Posterior vena cava (tissue), 2 donors: ENCODE measurements around the gene ZNF496. TPM values are rescaled to one million over a fixed set of nuclear protein-coding genes. Genes with fewer than 3 reads are reported as not detected.
A peak's percentile ranks its signal among the peaks of the same experiment; 100 is the strongest.

ENCODE experiments used
- DNase-seq: peaks from one replicate; pipeline ENCODE4 v3.0.0-alpha.2; 2020; ENCODE audit warnings: low spot score
- intact Hi-C, 2 donors: fragments of 100-400 bp; cut with DNase I; formaldehyde crosslinking; loops; one replicate each; pipeline versions ENCODE4 v1.14.1 to v1.14.2; 2022 to 2023
- total RNA-seq, 2 donors: library from RNA; stranded (reverse); fragmentation: NEBNext Ultra II Directional; extraction: Animal tissue kit (Norgen Biotek cat#: 25700); gene quantifications; one replicate each; pipeline ENCODE4 v1.2.1, GENCODE V29; 2021
- donor health status: DM: yes; HTN: yes; CAD: no.
- donor health status: DM: yes; HTN: yes; CAD: no.

Gene ZNF496
- total RNA-seq, 2 donors from 2014 or later: 18.8 to 19.3 TPM

DNA sequence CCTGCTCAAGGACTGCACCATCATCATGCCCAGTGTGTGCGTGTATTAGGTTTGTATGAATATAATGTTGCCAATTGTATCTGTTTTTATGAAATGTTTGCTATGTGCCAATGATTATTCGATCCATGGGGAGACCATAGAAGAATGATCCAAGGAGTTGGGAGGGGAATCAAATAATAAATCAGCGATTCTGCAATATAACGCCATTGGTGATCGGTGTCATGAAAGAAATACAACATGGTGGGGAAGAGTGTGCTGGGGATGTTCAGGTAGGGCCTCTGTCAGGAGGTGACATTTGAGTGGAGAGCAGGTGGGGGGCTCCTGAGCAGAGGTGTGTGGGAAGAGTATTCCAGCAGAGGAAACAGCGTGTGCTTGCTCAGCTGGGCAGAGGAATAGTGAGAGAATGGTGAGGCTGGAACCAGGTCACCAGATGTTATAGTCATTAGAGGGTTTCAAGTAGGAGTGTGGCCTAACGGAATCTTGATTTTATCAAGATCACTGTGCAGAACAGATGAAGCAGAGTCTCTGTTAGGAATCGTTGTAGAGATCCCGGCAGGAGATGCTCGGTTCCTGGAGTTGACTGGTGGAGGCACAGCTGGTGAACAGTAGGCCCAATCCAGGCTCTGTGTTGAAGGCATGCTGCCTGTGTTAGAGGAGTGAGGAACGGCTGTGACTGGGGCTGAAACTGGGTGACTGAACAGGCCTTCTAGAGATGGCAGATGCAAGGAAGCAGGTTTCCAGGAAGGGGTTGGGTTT is 2.9 kb upstream of the ZNF496 start:
- DNase-seq: no peak
- intact Hi-C loops: no loop called here

DNA sequence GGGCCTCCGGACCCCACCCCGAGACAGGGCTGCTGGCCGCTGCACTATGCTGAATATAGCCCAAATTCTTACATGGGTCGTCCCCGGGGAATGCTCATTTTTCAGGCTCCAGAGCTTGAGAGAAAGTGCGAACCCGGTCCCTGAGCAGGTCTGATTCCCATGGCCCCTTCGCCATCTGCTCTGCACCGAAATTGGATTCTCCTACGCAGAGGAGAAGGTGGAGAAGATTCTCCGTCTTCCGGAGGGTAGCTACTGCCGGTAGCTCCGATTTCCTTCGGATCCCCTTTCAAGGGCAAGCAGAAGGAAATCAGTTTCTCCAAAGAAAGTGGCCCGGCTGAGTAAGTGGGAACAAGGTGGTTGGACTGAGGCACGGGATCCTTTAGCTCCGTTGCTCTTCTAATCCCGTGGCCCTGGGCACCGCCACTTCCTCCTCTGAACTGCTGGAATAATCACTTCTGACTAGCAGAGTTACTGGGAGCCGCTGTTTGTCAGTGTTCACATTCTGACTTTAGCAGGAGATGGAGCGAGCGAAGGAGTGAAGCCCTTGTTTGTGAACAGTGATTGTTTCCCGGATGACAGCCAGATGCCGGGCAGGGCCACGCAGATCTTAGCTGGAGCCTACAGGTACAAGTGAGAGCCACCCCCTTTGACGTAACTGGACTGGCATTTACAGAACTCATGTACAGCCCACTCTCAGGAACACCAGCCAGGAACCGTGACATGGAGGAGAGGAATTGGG is 1.1 kb upstream of the ZNF496 start:
- intact Hi-C loops: no loop called here
- peak; percentile 84 for DNase-seq

DNA sequence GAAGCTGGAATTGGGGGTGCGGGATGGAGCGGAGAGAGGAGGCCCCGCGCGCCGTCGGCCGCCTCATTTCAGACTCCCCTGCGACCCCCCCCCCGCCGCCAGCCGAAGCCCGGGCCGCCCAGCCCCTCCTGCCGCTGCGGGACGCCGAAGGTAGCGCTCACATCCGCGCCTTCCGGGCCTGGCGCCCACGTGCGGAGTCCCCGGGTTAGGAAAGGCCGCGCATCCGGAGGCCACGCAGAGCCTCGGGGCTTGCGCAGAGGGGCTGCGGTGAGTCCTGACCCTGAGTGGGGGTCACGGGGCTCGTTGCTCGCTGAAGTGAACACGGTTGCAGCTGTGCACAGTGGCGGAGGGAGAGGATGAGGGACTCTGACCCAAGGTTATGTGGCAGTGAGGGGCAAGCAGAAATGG is 552 bp upstream of the ZNF496 start:
- DNase-seq: peak; percentile 89
- intact Hi-C loops: no loop called here

DNA sequence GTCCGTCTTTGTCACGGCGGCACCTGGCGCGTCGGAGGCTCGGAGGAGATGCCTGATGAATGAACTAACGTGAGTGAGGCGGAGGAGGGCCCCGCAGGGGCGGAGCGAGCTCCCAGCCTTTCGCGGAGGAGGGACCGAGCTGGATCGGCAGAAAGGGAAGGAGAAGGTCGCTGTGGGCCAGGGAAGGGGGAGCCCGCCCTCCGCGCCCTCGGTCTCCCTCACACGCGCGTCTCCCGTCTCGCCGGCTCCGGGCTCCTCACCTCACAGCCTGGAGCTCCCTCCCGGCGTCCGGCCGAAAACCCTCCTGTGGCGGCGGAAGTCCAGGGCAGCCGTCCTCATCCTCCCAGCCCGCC is 519 bp downstream of the ZNF496 start:
- intact Hi-C loops: no loop called here
- peak; percentile 91 for DNase-seq

DNA sequence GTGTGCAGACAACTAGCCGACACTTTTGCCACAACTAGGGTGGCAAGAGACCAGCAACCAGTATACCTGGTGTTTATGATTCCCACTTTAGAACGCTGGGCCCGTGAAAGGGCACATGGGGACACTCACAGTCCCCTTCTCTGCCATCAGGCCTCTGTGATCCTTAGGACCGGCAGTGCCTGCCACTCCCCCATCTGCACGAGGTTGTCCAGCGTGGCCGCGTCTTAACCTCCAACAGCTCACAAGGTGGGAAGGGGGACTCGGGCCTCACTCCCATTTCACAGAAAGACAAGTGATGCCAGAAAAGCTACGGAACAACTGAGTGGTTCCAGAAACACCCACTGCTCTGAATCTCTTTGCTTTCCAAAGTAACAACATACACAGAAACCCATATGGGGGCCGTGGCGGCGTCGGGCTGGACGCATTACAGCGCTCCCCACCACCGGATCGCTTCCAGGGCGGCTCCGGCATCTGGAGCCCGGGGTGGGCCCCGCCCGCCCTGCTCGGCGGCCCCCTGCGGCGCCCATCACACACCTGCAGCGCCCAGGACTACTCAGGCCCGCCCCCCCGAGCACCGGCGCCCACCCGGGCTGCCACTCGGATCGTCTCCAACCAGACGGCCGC is 1.0 kb downstream of the ZNF496 start:
- intact Hi-C loops: no loop called here
- DNase-seq: no peak

DNA sequence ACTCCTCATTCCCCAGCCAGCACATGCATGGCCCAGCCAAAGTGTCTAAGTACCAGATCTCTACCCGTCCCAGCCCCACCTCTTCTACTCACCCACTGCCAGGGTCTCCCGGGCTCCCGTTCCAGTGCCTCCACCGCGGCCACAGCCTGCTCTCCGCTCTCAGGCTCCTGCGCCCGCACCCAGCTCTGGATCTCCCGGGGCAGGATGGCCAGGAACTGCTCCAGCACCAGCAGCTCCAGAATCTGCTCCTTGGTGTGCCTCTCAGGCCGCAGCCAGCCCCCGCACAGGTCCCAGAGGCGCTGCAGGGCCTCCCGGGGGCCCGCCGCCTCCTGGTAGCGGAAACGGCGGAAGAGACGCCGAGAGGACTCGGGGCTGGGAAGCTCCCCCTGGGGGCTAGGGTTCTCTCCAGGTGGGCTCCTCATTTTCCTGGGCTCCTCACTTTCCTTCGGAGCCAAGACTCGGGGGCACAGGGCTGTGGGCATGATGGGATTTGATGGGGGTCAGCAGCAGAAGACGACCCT is 2.5 kb downstream of the ZNF496 start:
- DNase-seq: no peak
- intact Hi-C loops: no loop called here

DNA sequence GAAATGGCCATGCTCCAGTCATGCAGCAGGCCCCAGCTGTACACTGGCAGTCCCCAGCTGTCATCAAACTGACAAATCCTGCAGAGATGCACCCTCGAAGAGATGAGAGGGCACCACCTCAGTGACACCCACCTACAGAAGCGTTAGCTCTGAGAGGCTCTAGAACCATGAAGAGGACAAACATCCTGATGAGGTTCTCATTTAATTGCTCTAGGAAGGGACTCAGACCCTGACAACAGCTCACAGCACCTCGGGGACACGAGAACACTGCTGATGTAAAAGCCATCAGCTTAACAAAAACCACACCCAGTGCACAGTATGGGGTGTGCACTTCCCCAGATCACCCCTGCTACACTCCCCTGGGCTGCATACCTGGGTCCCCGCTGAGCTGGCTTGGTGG is 3.4 kb downstream of the ZNF496 start:
- intact Hi-C loops: no loop called here
- DNase-seq: no peak

DNA sequence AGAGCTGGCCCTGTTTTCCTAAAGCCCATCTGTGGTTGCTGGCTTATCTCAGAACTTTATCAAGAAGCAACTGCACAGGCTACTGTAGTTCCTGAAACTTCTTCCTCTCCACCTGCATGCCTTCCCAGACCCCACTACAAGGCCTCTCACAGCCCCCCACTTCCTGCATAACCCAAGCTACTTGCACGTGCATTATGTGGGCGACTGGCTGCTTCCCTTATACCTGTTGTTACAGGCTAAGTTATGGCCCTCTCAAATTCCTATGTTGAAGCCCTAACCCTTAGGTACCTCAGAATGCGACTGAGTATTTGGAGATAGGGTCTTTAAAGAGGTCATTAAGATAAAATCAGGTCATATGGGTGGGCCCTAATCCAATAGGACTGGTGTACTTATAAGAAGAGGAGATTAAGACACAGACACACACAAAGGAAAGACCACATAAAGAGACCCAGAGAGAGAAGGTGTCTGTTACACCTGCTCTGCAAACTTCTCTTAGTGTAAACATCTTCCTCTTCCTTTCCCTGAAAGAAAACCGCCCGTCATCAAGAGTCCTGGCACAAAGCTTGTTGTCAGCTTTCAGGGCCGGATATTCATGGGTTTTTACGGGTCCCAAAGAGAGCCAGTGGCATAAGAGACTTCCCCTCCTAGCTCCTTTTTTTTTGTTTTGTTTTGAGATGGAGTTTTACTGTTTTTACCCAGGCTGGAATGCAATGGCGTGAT is 5.1 kb downstream of the ZNF496 start:
- intact Hi-C loops: no loop called here
- no peak for DNase-seq

DNA sequence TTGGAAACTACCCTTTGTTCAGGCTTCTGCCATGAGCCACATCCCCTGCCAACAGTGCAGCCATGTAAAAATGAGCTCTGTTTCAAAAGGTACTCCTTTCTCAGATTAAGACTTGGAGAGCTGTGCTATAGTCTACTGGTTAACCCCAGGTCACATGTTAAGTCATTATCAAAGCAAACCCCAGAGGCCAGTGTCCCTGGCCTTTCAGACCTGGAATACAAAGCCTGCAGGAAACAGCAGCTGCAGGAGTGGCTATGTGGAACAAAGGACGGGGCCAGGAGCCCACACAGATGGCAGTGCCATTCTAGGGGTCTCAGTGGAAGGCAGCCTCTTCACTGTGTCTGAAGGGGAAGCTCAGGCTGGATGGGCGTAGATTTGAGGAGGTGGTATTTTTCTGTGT is 6.7 kb downstream of the ZNF496 start:
- DNase-seq: no peak

DNA sequence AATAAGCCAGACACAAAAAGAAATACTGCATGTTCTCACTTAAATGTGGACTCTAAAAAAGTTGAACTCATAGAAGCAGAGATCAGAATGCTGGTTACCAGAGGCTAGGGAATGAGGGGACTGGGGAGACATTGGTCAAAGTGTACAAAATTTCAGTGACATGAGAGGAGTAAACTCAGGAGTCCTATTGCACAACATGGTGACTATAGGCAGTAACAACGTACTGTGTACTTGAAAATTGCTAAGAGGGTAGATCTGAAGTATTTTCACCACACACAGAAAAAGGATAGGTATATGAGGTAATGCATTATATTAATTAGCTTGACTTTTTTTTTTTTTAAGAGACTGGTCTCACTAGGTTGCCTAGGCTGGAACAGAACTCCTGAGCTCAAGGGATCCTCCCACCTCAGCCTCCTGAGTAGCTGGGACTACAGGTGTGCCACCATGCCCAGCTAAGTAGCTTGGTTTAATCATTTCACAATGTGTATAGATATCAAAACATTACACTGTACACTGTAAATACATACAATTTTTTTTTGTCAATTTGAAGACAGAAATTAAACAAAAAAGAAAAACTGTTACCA is 7.4 kb downstream of the ZNF496 start:
- no peak for DNase-seq
- intact Hi-C loops: no loop called here

More for the DNA sequence above, 6.7 kb downstream of the ZNF496 start:
- intact Hi-C loops: no loop called here

DNA sequence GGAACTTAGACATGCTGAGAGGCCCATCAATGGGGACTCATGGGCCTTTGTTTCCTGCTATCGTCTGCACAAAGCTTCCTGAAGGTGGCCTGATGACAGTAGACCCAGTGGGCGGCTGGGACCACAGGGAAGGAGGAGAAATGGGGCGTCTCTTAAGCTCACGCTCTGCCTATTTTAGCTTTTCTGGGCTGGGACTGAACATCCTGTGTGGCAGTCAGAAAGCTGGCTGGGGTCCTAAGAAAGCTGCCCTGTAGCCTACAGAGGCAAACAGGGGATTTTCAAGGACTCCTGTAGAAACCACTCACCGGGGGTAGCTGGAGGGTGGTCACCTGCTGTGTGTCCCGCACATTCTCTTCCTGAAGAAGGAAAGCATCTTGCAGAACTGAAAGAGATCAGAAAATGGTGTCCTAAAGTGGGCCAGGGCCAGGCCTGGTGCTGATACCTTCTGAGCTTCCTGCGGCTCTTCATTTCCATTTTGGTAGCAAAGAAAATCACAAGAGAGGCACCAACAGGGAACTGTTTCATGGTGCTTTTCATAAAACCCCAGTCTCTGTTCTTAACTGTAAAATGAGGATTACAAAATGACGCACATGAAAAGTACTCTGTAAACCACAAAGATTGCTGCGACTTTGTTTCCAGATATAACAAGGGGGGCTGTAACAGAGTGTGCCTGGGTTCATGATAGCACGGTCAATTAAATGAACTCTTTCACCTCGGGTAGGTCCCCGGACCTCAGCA is 8.6 kb downstream of the ZNF496 start:
- intact Hi-C loops: no loop called here
- DNase-seq: no peak

DNA sequence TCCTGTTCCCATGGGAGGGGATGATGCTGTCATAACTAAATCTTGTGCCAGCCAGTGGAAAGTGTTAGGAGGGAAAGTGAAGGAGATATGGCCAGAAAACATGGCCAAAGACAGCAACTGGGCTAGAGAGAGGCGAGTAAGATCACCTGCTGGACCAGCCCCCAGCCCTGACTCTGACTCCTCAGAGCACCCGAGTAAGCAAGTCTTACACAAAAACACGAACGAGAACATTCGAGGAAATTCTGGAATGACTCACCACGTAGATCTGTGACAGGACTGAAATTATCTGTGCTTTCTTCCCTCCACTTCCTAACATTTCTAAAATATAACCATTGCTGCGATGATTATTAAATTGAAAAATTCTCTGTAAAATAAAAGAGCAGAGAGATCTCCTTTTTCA is 9.2 kb downstream of the ZNF496 start:
- no peak for DNase-seq
- intact Hi-C loops: no loop called here

DNA sequence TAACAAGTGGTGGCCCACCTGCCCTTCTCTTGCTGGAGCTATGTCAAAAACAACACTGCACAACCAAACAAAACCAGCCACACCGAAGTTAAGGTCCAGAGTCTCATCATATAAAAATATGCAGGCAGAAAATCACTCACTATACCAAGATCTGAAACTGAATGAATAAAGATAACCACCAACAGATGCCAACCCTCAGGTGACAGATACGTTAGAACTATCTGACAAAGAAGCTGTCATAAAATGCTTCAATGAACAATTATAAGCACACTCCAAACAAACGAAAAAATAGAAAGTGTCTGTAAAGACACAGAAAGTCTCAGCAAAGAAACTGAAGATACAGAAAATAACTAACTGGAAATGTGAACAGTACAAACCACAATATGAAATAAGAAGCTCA is 14.0 kb downstream of the ZNF496 start:
- DNase-seq: no peak
- intact Hi-C loops: no loop called here

DNA sequence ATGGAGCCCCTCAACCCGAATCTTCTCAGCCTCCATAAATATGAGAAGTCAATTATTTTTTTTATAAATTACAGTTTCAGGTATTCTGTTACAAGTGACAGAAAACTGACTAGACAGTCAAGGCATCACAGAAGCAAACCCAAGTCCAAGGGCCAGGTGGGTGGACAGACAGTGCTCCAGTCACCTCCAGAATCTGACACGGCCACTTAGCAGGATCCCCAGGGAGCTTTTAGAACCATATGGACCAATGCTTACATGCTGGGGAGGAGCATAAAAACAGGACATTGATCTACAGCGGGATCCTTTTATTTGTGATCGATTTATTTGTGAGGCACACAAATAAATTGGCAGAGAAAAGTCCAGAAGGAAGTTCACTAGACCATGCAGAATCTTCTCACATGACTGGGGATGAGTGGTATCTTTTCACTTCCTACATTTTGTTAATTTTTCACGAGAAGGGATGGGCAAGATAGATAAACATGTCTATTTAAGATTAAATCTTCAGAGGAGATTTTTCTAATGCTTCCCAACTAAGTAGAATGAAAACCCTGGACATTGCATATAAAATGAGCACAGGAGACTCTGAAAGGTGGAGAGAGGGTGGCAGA is 15.0 kb downstream of the ZNF496 start:
- intact Hi-C loops: no loop called here
- DNase-seq: no peak

DNA sequence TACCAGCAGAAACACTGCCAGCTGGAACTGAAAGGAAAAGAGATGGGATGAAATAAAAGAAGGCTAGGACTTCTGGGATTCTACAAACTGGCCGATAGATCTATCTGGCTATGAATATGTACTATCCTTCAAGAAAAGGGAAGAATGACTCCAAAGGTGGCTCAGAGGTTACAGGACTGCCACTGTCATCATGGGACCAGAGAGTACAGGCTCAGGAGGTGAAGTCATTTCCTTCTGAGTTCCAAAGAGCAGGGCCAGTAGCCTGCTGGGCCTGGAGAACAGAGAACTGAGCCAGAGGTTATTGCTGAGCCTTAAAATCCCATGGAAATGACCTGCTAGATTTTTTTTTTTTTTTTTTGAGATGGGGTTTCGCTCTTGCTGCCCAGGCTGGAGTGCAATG is 27.6 kb downstream of the ZNF496 start:
- no peak for DNase-seq
- intact Hi-C loops: no loop called here

DNA sequence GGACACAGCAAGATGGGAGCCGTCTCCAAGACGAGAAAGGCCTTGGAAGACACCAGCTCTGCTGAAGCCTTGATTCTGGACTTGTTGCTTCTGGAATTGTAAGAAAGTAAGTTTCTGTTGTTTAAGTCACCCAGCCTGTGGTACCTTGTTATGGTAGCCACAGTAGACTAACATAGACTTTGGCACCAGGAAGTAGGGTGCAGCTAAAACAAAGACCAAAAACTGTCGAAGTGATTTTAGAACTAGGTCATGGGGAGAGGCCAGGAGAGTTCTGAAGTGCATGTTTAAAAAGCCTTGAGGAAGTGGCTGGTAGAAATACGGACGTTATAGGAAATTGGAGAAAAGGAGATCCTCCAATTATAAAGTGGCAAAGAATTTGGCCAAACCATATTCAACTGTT is 28.5 kb downstream of the ZNF496 start:
- no peak for DNase-seq
- intact Hi-C loops: no loop called here

DNA sequence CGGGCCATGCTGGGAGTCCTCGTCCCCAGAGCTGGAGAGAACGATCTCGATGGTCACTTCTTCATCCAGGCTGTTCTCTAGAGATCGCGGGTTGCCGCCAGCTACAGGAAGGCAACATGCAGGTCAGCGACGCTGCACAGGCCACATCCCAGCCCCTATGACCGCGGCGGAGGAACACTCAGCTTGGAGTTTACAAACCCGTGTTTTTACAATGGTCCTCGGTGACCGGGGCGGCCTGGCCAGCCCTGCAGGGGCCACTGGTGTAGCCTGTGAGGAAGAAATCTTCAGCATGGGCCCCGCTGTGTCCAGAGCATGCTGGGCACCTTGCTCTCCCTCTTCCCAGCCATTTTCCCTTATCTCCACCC is 30.5 kb downstream of the ZNF496 start:
- intact Hi-C loops: no loop called here
- no peak for DNase-seq

DNA sequence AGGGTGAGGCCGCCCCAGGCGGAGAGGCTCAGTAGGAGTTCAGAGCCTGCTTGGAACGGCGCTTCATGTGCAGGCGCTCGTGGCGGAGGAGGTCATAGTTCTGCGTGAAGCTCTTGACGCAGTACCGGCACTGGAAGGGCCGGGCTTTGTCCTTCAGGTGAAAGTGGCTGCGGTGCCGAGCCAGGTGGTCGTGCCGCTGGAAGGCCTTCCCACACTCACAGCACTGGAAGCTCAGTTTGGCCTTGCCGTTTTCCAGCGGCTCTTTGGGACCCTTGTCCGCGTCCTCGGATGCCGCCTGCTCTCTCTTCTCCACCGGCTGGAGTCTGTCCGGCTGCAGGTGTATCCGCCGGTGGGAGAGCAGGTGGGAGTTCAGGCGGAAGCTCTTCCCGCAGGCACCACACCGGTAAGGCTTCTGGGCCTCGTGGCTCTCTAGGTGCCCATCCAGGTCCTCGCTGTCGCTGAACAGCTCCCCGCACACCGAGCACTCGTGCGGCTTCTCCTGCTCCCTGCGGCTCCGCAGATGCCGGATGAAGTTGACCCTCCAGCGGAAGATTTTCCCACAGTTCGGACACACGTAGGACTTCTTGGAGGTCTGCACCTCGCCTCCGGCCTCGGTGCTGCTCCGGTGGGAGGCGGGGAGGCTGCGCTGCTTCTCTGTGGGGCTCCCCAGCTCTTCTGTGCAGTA is 31.0 kb downstream of the ZNF496 start:
- no peak for DNase-seq

More for the DNA sequence above, 31.0 kb downstream of the ZNF496 start:
- intact Hi-C loops: no loop called here
